Measurements from ENCODE around the gene ZNF30. TPM values are rescaled to one million over a fixed set of nuclear protein-coding genes. Genes with fewer than 3 reads are reported as not detected.
A peak's percentile ranks its signal among the peaks of the same experiment; 100 is the strongest.

ZNF30 gene
- total and polyA plus RNA-seq, 4 donors, result 1.3 to 1.8 (median 1.7) TPM

- 91% methylated on average over 7 of the region's 7 CpGs for WGBS
- DNase-seq (ENCODE audit: low spot score), result no peak
- no peak overlapping the region for H3K4me3 ChIP-seq (ENCODE audit: low read depth in 1 of 3, low read length in 3 of 3)
- H3K27ac ChIP-seq (ENCODE audit: low read depth in 1 of 2, low read length in 2 of 2), result no peak overlapping the region
- H3K9me3 ChIP-seq (ENCODE audit: control insufficient read depth in 4 of 4, low read length in 3 of 4), result peaks cover 0 to 9% (median 6%) of the 10 kb centered on the region in 4 donors
- TF ChIP-seq EGR1 (IDR thresholded peaks at IDR 0.05; ENCODE audit: low read depth in 2 of 2) (no peak), GABPA (IDR thresholded peaks at IDR 0.05 in 1 of 2, conservative IDR thresholded peaks at IDR 0.05 in 1 of 2) (no peak), FOXA2 (IDR thresholded peaks at IDR 0.05) (no peak), HNF4A (conservative IDR thresholded peaks at IDR 0.05) (no peak), FOXA1 (IDR thresholded peaks at IDR 0.05) (no peak), HNF4G (IDR thresholded peaks at IDR 0.05) (no peak), MAX (IDR thresholded peaks at IDR 0.05) (no peak)
- no peak overlapping the region for H3K9ac ChIP-seq (ENCODE audit: low read depth in 1 of 2, low read length in 2 of 2)
- H3K4me1 ChIP-seq (ENCODE audit: control insufficient read depth in 4 of 4, insufficient read depth in 4 of 4, low read length in 3 of 4), result peaks cover 0 to 20% (median 9%) of the 10 kb centered on the region in 4 donors
- H3K36me3 ChIP-seq (ENCODE audit: control insufficient read depth in 4 of 4, insufficient read depth in 3 of 4, low read depth in 1 of 4, low read length in 3 of 4), result no peaks in the 10 kb centered on the region
- no peaks in the 10 kb centered on the region for H3K27me3 ChIP-seq (ENCODE audit: control insufficient read depth in 4 of 4, insufficient read depth in 4 of 4, low read length in 3 of 4)
Observed at GRCh38 chr19:34972163-34972705, 45.5 kb downstream of the ZNF30 start.

- no peaks in the 10 kb centered on the region for H3K36me3 ChIP-seq (ENCODE audit: control insufficient read depth in 4 of 4, insufficient read depth in 3 of 4, low read depth in 1 of 4, low read length in 3 of 4)
- no peaks in the 10 kb centered on the region for H3K27me3 ChIP-seq (ENCODE audit: control insufficient read depth in 4 of 4, insufficient read depth in 4 of 4, low read length in 3 of 4)
- no peak for DNase-seq (ENCODE audit: low spot score)
- no peak overlapping the region for H3K4me3 ChIP-seq (ENCODE audit: low read depth in 1 of 3, low read length in 3 of 3)
- H3K27ac ChIP-seq (ENCODE audit: low read depth in 1 of 2, low read length in 2 of 2), result no peak overlapping the region
- 61% methylated on average over 5 of the region's 5 CpGs for WGBS
- TF ChIP-seq SP1 (IDR thresholded peaks at IDR 0.05) (no peak), NR2F2 (IDR thresholded peaks at IDR 0.05) (no peak), MAX (IDR thresholded peaks at IDR 0.05) (peak; percentile 21), TAF1 (conservative IDR thresholded peaks at IDR 0.05) (no peak), HNF4A (conservative IDR thresholded peaks at IDR 0.05) (no peak), FOXA1 (IDR thresholded peaks at IDR 0.05) (no peak)
- H3K9me3 ChIP-seq (ENCODE audit: control insufficient read depth in 4 of 4, low read length in 3 of 4), result peaks cover 0 to 10% (median 6%) of the 10 kb centered on the region in 4 donors
- peaks cover 0 to 20% (median 9%) of the 10 kb centered on the region in 4 donors for H3K4me1 ChIP-seq (ENCODE audit: control insufficient read depth in 4 of 4, insufficient read depth in 4 of 4, low read length in 3 of 4)
- H3K9ac ChIP-seq (ENCODE audit: low read depth in 1 of 2, low read length in 2 of 2), result no peak overlapping the region
Observed at GRCh38 chr19:34974646-34975045, 47.9 kb downstream of the ZNF30 start.

- no peak overlapping the region for H3K4me3 ChIP-seq (ENCODE audit: low read depth in 1 of 3, low read length in 3 of 3)
- peaks cover 0 to 20% (median 9%) of the 10 kb centered on the region in 4 donors for H3K4me1 ChIP-seq (ENCODE audit: control insufficient read depth in 4 of 4, insufficient read depth in 4 of 4, low read length in 3 of 4)
- no peaks in the 10 kb centered on the region for H3K36me3 ChIP-seq (ENCODE audit: control insufficient read depth in 4 of 4, insufficient read depth in 3 of 4, low read depth in 1 of 4, low read length in 3 of 4)
- no peak overlapping the region for H3K27ac ChIP-seq (ENCODE audit: low read depth in 1 of 2, low read length in 2 of 2)
- no peak overlapping the region for H3K9ac ChIP-seq (ENCODE audit: low read depth in 1 of 2, low read length in 2 of 2)
- TF ChIP-seq GABPA (IDR thresholded peaks at IDR 0.05 in 1 of 2, conservative IDR thresholded peaks at IDR 0.05 in 1 of 2) (no peak), RAD21 (IDR thresholded peaks at IDR 0.05) (no peak), JUND (IDR thresholded peaks at IDR 0.05) (no peak), FOXA2 (IDR thresholded peaks at IDR 0.05) (no peak), TAF1 (conservative IDR thresholded peaks at IDR 0.05) (no peak), MAX (IDR thresholded peaks at IDR 0.05) (no peak), HNF4A (conservative IDR thresholded peaks at IDR 0.05) (no peak), YY1 (IDR thresholded peaks at IDR 0.05) (no peak)
- WGBS, result 73% methylated on average over 5 of the region's 5 CpGs
- no peaks in the 10 kb centered on the region for H3K27me3 ChIP-seq (ENCODE audit: control insufficient read depth in 4 of 4, insufficient read depth in 4 of 4, low read length in 3 of 4)
- DNase-seq (ENCODE audit: low spot score), result peak; percentile 9
- peaks cover 0 to 10% (median 6%) of the 10 kb centered on the region in 4 donors for H3K9me3 ChIP-seq (ENCODE audit: control insufficient read depth in 4 of 4, low read length in 3 of 4)
Observed at GRCh38 chr19:34975056-34975455, 48.4 kb downstream of the ZNF30 start.

- 85% methylated on average over 3 of the region's 3 CpGs for WGBS
- Histone ChIP-seq H3K4me3 (ENCODE audit: low read depth in 1 of 3, low read length in 3 of 3) (peak overlapping the region in 1 of 3 donors; percentile 6), H3K36me3 (ENCODE audit: control insufficient read depth in 4 of 4, insufficient read depth in 3 of 4, low read depth in 1 of 4, low read length in 3 of 4) (no peaks in the 10 kb centered on the region), H3K9me3 (ENCODE audit: control insufficient read depth in 4 of 4, low read length in 3 of 4) (peaks cover 0 to 10% (median 6%) of the 10 kb centered on the region in 4 donors), H3K4me1 (ENCODE audit: control insufficient read depth in 4 of 4, insufficient read depth in 4 of 4, low read length in 3 of 4) (peaks cover 0 to 20% (median 9%) of the 10 kb centered on the region in 4 donors), H3K27ac (ENCODE audit: low read depth in 1 of 2, low read length in 2 of 2) (no peak overlapping the region), H3K9ac (ENCODE audit: low read depth in 1 of 2, low read length in 2 of 2) (no peak overlapping the region), H3K27me3 (ENCODE audit: control insufficient read depth in 4 of 4, insufficient read depth in 4 of 4, low read length in 3 of 4) (no peaks in the 10 kb centered on the region)
- no peak for DNase-seq (ENCODE audit: low spot score)
- TF ChIP-seq HNF4A (conservative IDR thresholded peaks at IDR 0.05) (no peak), NR2F2 (IDR thresholded peaks at IDR 0.05) (no peak), ATF3 (IDR thresholded peaks at IDR 0.05) (no peak), YY1 (IDR thresholded peaks at IDR 0.05) (no peak), ZBTB33 (IDR thresholded peaks at IDR 0.05) (no peak), TAF1 (conservative IDR thresholded peaks at IDR 0.05) (no peak), FOXA1 (IDR thresholded peaks at IDR 0.05) (no peak), RXRA (IDR thresholded peaks at IDR 0.05) (no peak), FOXA2 (IDR thresholded peaks at IDR 0.05) (no peak), HNF4G (IDR thresholded peaks at IDR 0.05) (no peak), RAD21 (IDR thresholded peaks at IDR 0.05) (no peak), CTCF (IDR thresholded peaks at IDR 0.05; ENCODE audit: low read depth, low read length, missing input control) (no peak), JUND (IDR thresholded peaks at IDR 0.05) (no peak), SP1 (IDR thresholded peaks at IDR 0.05) (no peak), EGR1 (IDR thresholded peaks at IDR 0.05; ENCODE audit: low read depth in 2 of 2) (no peak)
Observed at GRCh38 chr19:34976611-34977010, 49.9 kb downstream of the ZNF30 start.
